ENCODE data around the gene BOLA2B. TPM values are rescaled to one million over a fixed set of nuclear protein-coding genes. Genes with fewer than 3 reads are reported as not detected.
"Not testable (repeated sequence)": the region's sequence is repeated elsewhere in the genome, so short reads cannot be mapped to it uniquely, and the experiment has no call there.

The BOLA2B gene
- total RNA-seq, 1 donor from 2014 or later = 376 TPM

DNA sequence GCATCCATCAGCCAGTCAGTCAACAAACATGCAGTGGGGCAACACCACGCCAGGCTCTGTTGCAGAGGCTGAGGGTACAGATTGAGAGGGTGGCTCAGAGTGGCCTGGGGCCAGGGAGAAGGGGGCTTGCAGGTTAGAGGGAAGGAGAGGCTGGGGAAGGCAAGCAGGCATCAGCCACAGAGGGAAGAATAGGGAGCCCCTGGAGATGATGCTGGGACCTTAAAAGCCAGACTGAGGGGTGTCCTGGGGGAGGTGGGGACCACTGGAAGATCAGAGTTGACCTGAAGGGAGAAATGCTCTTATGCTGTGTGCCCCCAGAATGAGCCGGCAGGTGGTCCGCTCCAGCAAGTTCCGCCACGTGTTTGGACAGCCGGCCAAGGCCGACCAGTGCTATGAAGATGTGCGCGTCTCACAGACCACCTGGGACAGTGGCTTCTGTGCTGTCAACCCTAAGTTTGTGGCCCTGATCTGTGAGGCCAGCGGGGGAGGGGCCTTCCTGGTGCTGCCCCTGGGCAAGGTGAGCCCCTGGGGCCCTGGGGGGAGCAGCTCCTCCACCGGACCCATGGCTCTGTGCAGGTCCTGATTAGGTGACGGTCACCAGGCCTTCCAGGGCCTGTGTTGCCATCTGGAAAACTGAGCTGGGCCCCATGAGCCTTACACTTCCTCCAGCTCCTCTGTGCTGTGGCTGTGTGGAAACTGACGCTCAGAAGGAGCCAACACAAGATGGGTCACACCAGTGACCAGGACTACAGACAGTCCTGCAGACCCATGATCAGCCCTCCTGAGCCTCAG lies 8.4 kb downstream of the BOLA2B start:
- no peak for DNase-seq (ENCODE audit: extremely low read depth, low read depth, low spot score)

DNA sequence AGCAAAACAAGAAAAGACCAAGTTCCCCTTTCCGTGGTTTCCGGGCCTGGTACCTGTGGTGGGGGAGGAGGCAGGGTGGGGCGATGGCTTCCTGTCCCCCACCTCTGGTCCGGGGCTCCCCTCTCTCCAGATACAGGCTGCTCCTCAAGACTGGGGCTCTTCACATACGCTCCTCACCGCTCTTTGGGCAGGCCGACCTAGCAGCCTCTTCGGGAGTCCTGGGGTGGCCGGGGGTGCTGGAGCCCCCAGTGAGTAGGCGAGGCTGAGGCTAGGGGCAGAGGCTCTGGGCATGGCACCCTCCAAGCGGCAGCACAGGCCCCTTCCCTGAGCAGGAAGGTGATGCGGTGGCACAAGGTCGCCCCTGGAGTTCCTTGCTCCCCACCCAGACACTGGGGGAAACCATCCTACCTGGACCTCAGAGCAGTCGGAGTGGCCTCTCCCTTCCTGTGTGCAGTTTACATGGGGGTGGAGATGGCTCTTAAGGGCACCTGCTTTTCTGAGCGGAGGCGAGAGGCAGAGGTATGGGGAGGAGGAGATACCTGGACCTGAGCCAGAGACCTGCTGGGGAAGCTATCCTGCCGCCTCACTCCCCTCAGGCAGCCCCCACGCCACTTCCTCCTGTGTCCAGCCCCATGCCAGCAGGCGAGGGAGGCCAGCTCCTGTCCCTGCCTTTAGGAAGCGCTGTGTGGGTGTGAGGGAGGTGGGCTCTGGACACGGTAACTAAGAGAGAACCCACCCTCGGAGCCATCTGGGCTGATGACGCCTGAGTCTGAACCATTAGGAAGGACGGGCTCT lies 9.2 kb downstream of the BOLA2B start:
- DNase-seq (ENCODE audit: extremely low read depth, low read depth, low spot score) = no peak

DNA sequence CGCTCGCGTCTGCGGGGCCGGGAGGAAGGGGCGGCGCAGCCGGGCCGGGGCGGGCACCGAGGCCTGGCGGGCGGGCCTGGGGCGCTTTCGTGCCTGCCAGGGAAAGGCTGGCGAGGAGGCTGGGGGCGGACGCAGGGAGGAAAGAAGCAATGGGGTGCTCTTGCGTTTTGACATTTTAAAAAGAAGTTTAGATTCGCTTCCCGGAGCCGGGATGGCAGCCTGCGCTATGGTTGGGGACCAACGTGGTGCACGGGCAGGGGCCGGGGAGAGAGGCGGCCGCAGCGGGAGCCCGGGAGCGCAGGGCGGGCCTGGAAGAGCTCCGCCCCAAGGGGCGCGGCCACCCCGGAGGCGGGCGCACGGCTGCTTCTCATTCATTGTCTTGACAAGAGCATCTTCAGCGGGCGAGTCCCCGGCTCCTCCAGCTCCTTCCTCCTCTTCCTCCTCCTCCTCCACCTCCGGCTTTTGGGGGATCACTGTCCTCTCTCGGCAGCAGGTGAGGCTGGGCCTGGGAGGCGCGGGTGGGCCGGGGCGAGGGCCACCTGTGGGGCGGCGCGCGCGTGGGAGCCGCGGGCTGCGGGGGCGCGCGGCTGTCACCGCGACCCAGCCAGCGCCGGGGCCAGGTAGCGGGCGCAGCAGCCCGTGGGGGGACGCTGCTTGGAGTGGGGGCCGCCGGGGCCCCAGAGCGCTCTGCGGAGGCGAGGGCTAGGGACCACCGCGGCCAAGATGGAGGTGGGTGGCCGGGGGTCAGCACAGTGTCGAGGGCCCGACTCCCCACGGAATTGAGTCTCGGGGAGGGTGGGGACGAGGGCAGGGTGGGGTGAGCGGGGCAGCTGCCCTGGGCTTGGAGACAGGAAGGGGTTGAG lies 10.0 kb downstream of the BOLA2B start, which contains the start of gene CORO1A:
Gene CORO1A, plus strand, starts transcription at position 370 of the 863 bp plus-strand sequence. CDS start 1,608 bp downstream, outside the sequence.
- no peak for DNase-seq (ENCODE audit: extremely low read depth, low read depth, low spot score)

DNA sequence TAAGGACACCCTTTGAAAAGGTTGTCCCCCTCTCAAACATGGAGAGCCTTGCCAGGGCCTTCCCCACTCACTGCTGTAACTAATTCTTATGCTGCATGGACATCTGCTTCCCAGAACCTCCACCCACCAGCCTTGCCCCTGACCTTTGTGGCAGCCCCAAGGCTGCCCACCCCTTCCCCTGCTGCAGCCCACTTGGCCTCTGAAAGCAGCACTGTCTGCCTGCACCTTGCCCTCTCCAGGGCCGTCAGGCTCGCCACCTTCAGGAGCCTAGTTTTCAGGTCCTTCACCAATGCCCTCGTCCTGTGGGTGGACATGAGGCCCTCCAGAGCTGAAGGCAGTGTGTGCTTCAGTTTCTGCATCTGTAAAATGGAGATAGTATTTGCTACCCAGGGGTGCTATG lies 12.7 kb downstream of the BOLA2B start:
- DNase-seq (ENCODE audit: extremely low read depth, low read depth, low spot score) = no peak

DNA sequence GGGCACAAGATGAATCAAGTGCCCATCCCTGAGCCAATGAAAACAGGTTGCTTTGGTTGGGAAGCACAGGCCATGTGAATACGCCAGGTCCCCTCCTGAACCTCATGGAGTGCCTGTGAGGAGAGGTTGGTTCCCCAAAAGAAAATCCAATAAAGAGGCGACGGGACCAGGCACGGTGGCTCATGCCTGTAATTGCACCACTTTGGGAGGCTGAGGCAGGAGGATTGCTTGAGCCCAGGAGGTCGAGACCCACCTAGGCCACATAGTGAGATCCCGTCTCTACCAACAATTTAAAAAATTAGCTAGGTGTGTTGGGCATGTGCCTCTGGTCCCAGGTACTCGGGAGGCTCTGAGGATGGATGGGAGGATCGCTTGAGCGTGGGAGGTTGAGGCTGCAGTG lies 13.5 kb downstream of the BOLA2B start:
- no peak for DNase-seq (ENCODE audit: extremely low read depth, low read depth, low spot score)

GRCh38 chr16:30179195-30179594 lies 14.3 kb downstream of the BOLA2B start:
- no peak for DNase-seq (ENCODE audit: extremely low read depth, low read depth, low spot score)

DNA sequence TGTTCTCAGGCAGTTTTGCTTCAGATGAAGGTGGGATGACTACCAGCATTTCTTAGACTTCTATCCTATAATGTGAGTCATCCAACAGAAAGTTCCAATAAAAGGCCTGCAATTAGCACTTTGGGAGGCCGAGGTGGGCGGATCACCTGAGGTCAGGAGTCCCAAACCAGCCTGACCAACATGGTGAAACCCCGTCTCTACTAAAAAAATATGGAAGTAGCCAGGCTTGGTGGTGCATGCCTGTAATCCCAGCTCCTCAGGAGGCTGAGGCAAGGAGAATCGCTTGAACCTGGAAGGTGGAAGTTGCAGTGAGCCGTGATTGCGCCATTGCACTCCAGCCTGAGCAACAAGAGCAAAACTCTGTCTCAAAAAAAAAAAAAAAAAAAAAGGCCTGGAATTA lies 16.6 kb downstream of the BOLA2B start:
- DNase-seq (ENCODE audit: extremely low read depth, low read depth, low spot score) = not testable (repeated sequence)

DNA sequence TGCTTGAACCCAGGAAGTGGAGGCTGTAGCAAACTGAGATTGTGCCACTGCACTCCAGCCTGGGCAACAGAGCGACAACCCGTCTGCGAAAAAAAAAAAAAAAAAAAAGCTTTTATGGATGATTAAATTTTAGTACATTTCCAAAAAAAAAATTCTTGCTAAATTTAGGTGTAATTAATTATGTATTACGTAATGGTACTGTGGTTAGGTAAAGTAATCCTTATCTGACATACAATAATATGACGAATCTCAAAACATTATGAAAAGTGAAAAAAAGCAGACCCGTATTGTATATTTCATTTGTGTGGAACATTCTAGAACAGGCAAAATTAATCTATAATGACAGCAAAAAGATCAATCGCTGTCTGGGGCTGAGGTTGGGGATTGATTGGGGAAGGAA lies 20.4 kb downstream of the BOLA2B start:
- no peak for DNase-seq (ENCODE audit: extremely low read depth, low read depth, low spot score)

DNA sequence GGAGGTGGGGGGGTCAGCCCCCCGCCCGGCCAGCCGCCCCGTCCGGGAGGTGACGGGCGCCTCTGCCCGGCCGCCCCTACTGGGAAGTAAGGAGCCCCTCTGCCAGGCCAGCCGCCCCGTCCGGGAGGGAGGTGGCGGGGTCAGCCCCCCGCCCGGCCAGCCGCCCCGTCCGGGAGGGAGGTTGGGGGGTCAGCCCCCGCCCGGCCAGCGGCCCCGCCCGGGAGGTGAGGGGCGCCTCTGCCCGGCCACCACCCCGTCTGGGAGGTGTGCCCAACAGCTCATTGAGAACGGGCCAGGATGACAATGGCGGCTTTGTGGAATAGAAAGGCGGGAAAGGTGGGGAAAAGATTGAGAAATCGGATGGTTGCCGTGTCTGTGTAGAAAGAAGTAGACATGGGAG lies 23.3 kb downstream of the BOLA2B start:
- DNase-seq (ENCODE audit: extremely low read depth, low read depth, low spot score) = not testable (repeated sequence)

DNA sequence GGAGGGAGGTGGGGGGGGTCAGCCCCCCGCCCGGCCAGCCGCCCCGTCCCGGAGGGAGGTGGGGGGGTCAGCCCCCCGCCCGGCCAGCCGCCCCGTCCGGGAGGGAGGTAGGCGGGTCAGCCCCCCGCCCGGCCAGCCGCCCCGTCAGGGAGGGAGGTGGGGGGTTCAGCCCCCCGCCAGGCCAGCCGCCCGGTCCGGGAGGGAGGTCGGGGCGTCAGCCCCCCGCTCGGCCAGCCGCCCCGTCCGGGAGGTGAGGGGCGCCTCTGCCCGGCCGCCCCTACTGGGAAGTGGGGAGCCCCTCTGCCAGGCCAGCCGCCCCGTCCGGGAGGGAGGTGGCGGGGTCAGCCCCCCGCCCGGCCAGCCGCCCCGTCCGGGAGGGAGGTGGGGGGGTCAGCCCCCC lies 24.1 kb downstream of the BOLA2B start:
- not testable (repeated sequence) for DNase-seq (ENCODE audit: extremely low read depth, low read depth, low spot score)

GRCh38 chr16:30168746-30169145 lies 24.7 kb downstream of the BOLA2B start:
- DNase-seq (ENCODE audit: extremely low read depth, low read depth, low spot score) = not testable (repeated sequence)

GRCh38 chr16:30166202-30166902 lies 27.1 kb downstream of the BOLA2B start:
- no peak for DNase-seq (ENCODE audit: extremely low read depth, low read depth, low spot score)

DNA sequence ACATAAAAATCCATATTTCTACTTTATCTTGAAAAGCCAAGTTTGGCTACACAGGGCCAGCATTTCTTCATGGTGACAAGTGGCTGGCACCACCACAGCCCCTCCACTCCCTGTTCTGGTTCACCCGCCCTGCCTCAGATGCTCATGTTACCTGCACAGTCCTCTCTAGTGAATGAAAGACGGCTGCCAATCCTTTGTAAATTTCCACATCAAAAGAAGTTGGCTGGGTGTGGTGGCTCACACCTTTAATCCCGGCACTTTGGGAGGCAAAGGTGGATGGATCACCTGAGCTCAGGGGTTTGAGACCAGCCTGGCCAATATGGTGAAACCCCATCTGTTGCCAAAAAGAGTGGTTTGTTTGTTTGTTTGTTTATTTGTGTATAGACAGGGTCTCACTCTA lies 29.9 kb downstream of the BOLA2B start:
- DNase-seq (ENCODE audit: extremely low read depth, low read depth, low spot score) = no peak

DNA sequence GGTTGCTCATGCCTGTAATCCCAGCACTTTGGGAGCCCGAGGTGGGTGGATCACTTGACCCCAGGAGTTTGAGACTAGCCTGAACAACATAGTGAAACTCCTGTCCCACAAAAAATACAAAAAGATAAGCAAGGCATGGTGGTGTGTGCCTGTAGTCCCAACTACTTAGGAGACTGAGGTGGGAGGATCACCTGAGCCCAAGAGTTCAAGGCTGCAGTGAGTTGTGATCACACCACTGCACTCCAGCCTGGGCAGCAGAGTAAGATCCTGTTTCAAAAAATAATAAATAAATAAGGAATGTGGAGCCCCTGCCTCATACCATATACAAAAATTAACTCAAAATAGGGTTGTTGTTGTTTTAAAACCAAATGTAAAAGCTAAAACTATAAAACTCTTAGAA lies 36.3 kb downstream of the BOLA2B start:
- no peak for DNase-seq (ENCODE audit: extremely low read depth, low read depth, low spot score)

GRCh38 chr16:30155188-30155587 lies 38.3 kb downstream of the BOLA2B start:
- DNase-seq (ENCODE audit: extremely low read depth, low read depth, low spot score) = no peak

DNA sequence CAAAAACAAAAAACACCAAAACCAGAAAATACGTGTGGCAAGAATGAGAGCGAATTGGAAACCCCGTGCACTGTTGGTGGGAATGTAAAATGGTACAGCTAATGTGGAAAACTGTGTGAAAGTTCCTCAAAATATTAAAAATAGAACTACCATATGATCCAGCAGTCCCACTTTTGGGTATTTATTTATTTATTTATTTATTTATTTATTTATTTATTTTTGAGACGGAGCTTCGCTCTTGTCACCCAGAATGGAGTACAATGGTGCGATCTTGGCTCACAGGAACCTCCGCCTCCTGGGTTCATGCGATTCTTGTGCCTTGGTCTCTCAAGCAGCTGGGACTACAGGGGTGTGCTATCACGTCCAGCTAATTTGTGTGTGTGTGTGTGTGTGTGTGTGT lies 40.9 kb downstream of the BOLA2B start:
- no peak for DNase-seq (ENCODE audit: extremely low read depth, low read depth, low spot score)

DNA sequence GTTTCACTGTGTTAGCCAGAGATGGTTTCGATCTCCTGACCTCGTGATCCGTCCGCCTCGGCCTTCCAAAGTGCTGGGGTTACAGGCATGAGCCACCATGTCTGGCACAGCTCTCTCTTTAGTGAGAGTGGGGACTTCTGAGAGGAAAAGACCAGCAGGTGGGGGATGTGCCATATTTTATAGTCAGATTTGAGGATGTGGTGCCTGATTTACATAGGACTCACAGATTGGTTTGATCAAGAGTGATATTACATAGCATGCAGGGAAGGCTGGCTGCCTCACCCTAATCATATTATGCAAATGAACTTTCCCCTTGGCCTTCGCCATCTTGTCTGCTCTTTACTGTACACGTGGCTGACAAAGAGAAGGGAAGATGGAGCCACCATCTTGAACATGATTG lies 42.4 kb downstream of the BOLA2B start:
- no peak for DNase-seq (ENCODE audit: extremely low read depth, low read depth, low spot score)

GRCh38 chr16:30149250-30149930 lies 44.1 kb downstream of the BOLA2B start:
- no peak for DNase-seq (ENCODE audit: extremely low read depth, low read depth, low spot score)

DNA sequence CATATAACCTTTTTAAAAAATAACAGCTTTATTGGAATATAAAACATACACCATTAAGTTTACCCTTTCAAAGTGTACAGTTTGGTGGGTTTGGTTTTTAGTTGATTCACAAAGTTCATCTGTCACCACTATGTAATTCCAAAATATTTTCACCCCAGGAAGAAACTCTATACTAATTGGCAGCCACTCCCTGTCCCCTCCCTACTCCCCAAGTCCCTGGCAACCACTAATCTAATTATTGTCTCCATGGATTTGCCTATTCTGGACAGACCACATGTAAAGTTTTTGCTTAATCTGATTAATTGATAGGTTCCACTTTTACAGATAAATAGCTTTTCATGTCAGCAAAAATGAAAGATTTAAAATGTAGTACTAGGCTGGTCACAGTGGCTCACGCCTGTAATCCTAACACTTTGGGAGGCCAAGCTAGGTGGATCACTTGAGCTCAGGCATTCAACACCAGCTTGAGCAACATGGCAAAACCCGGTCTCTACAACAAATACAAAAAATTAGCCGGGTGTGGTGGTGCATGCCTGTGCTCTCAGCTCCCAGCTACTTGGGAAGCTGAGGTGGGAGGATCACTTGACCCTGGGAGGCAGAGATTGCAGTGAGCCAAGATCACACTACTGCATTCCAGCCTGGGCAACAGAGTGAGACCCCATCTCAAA lies 45.5 kb downstream of the BOLA2B start:
- no peak for DNase-seq (ENCODE audit: extremely low read depth, low read depth, low spot score)

Measured in glomerular endothelial cell (primary cell).